ENCODE data around the gene TNFRSF8.

DNA sequence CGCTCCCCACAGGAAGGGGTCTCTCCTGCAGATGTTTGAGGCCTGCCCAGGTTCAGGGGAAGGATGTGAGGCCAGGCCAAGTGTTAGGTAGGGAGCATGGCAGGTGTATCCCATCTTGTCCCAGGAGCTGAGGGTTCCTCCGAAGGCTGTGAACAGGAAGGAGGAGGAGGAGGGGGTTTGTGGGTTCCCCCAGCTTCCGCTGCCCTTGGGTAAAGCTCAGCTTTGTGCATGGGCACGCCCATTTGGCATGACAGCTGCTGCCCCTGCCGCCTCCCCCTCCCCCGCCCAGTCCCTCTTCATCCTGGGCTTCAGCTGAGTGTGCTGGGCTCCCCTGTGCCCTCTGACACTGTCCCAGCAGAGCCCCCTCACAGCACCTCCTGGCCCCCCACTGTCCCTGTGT, 25.5 kb downstream of the TNFRSF8 start:
- TF ChIP-seq, protein P1, sequence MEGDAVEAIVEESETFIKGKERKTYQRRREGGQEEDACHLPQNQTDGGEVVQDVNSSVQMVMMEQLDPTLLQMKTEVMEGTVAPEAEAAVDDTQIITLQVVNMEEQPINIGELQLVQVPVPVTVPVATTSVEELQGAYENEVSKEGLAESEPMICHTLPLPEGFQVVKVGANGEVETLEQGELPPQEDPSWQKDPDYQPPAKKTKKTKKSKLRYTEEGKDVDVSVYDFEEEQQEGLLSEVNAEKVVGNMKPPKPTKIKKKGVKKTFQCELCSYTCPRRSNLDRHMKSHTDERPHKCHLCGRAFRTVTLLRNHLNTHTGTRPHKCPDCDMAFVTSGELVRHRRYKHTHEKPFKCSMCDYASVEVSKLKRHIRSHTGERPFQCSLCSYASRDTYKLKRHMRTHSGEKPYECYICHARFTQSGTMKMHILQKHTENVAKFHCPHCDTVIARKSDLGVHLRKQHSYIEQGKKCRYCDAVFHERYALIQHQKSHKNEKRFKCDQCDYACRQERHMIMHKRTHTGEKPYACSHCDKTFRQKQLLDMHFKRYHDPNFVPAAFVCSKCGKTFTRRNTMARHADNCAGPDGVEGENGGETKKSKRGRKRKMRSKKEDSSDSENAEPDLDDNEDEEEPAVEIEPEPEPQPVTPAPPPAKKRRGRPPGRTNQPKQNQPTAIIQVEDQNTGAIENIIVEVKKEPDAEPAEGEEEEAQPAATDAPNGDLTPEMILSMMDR (optimal IDR thresholded peaks at IDR 0.05 in 1 of 3, IDR thresholded peaks at IDR 0.05 in 1 of 3, conservative IDR thresholded peaks at IDR 0.05 in 1 of 3; ENCODE audit: extremely low read depth in 1 of 3, insufficient read depth in 2 of 3, low read length in 3 of 3) = no peak
- no peak for TF ChIP-seq EZH2 (IDR thresholded peaks at IDR 0.05; ENCODE audit: low read length)

Data from keratinocyte (primary cell).